ENCODE data around the gene SEPTIN6. TPM values are rescaled to one million over a fixed set of nuclear protein-coding genes. Genes with fewer than 3 reads are reported as not detected.

Gene SEPTIN6
- 13.8 and 14.7 TPM in 2 replicates for total RNA-seq

GRCh38 chrX:119693040-119693995 lies at the start of gene SEPTIN6:
SEPTIN6 (minus strand) TSS chrX:119693168; CDS start chrX:119693105, 63 bp downstream.

Other genes with a start within 250 kb of the SEPTIN6 start
- gene SLC25A5, start 224.7 kb downstream of the SEPTIN6 start, total RNA-seq: 487 and 570 TPM in 2 replicates
- 28.7 and 30.6 TPM in 2 replicates for gene STEEP1, start 127.8 kb downstream of the SEPTIN6 start, total RNA-seq
- 36.0 and 47.2 TPM in 2 replicates for gene UBE2A, start 118.6 kb downstream of the SEPTIN6 start, total RNA-seq
- 5.5 and 6.0 TPM in 2 replicates for gene NKRF, start 86.7 kb downstream of the SEPTIN6 start, total RNA-seq
- gene SOWAHD, start 65.4 kb upstream of the SEPTIN6 start, total RNA-seq: not detected in 2 replicates
- 6,838 and 8,202 TPM in 2 replicates for gene RPL39, start 98.5 kb upstream of the SEPTIN6 start, total RNA-seq
- gene UPF3B, start 159.8 kb upstream of the SEPTIN6 start, total RNA-seq: 1.7 and 2.1 TPM in 2 replicates
- gene RNF113A, start 178.6 kb upstream of the SEPTIN6 start, total RNA-seq: 13.8 and 14.9 TPM in 2 replicates
- gene NDUFA1, start 178.7 kb upstream of the SEPTIN6 start, total RNA-seq: 79.8 and 88.5 TPM in 2 replicates
- not detected in 2 replicates for gene AKAP14, start 202.7 kb upstream of the SEPTIN6 start, total RNA-seq

Data from mammary microvascular endothelial cell (primary cell).